GM18505 (cell line): ENCODE data around the gene ZBTB46.

Experiments
- ATAC-seq: cut with Tn5 transposase; IDR thresholded peaks from one replicate; pipeline ENCODE4 v1.9.1; 2021; ENCODE audit not compliant: unreplicated experiment
- POLR2A ChIP-seq: IDR thresholded peaks from 4 replicates; pipeline ENCODE4 v1.6.1; 2011; ENCODE audit warnings: borderline replicate concordance; ENCODE audit not compliant: insufficient read depth, insufficient read length; ENCODE audit errors: extremely low read depth

ZBTB46 gene

DNA sequence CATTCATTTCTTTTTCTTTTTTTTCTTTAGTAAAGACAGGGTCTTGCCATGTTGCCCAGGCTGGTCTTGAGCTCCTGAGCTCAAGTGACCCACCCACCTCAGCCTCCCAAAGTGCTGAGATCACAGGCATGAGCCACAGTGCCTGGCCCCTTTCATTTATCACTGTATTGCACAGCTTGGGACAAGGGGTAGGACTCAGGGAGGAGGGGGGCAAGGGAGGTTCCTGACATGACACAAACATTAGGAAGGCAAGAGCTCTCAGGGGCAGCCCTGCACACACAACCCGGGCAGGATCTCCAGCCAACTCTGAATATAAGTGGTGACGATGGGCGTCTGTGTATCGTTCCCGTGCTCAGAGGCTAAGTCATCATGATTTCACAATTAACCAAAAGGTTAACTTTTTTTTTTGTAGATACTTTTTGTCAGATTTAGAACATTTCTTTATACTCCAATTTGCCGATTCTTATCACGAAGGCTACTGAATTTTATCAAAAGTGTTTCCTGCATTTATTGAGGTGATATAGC is 71.6 kb downstream of the ZBTB46 start:
- ATAC-seq: no peak
- TF ChIP-seq POLR2A: no peak

DNA sequence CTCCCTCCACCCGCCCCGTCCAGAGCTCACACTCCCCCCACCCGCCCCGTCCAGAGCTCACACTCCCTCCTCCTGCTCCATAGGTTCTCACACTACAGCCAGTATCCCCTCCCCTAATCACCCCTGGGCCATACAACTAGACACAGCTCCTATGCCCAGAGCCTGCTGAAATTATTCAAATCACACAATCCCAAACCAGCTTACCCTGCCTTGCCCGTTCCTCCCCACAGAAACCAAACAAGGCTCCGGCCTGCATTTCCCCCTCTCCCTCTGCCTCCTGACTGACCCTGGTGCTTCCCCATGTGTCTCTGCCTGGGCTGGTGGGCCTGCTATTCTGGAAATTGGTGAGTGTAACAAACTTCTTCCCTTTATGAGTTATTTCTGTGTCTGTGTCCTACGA is 72.9 kb downstream of the ZBTB46 start:
- TF ChIP-seq POLR2A: no peak
- ATAC-seq: no peak

DNA sequence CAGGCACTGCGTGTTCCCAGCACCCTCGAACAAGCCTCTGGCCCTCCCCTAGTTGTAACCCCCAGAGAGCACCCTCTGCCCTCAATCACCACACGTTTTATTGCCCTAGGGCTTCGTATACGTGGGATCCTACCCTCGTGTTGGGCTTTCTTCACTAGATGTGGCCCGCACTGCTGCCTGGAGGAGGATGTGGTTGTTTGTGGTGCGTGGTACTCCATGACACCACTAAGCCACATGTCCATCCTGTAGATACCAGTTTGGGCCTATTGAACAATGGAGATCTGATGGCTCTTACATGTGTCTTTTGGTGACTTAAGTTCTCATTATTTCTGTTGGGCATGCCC is 74.4 kb downstream of the ZBTB46 start:
- TF ChIP-seq POLR2A: no peak
- ATAC-seq: no peak

DNA sequence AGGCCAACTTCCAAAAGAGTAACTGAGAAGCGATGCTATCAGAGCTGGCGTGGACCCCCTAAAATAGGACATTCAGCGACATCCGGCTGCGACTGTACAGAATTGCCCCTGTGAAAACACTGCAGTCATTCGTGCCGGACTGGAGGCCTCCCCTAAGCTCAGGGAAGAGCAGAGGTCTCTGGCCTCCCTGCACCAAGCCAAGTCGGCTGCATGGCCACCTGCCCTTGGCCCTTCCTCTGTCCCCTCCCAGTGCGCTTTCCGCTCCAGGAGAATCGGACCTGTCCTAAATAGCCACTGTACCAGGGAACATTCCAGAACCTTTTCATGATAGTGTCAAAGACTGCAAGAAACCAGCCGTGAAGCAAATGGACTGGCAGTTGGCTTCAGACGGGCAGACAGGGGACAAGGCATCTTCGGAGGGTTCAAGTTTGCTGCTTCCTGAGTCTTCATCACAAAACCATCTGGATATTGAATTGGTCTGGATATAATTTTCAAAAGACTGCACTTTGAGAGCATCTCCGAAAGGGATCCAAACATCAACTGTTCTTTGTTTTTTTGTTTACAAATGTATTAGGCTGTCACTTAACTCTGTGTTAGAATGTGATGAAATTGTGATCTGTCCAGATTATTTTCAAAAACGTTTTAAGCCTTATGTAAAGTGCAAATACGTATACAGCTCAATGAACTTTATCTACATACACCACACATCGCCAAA is 75.0 kb downstream of the ZBTB46 start:
- no peak for TF ChIP-seq POLR2A

DNA sequence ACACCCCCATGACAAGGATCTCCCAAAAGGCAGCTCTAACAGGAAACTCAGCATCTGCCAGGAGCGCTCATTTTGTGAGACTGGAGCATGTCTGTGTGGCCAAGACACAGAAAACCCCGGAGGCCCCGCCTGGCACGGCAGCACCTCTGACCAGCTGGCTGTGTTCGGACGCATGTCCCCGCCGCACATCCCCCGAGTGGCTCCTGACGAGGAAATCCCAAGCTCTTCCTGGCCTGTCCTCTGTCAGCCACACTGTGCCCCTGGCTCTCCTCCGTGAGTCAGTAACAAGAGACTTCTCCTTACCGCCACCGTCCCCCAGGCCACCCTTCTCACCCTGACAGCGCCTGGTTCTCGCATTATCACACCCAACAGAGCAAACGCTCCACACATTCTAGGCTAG is 77.1 kb downstream of the ZBTB46 start:
- TF ChIP-seq POLR2A: no peak
- no peak for ATAC-seq

More for the DNA sequence above, 75.0 kb downstream of the ZBTB46 start:
- ATAC-seq: no peak

DNA sequence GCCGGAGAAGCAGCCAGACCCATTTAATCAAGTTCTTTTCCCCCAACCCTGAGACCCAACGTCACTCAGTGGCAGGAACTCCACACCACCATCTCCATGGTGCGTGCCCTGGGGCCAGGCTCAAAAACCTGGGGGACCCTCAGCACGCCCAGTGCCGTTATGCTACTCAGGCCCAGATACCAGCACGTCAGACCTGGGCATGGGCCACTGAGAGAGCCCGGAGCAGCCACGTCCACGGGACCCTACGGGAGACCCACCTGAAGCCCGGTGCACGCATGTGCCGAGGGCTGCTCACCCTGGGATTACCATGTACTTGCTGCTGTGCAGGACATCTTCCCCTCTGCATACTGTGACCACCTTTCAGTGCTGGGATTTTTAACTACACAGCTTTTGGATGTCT is 77.7 kb downstream of the ZBTB46 start:
- ATAC-seq: no peak
- no peak for TF ChIP-seq POLR2A

DNA sequence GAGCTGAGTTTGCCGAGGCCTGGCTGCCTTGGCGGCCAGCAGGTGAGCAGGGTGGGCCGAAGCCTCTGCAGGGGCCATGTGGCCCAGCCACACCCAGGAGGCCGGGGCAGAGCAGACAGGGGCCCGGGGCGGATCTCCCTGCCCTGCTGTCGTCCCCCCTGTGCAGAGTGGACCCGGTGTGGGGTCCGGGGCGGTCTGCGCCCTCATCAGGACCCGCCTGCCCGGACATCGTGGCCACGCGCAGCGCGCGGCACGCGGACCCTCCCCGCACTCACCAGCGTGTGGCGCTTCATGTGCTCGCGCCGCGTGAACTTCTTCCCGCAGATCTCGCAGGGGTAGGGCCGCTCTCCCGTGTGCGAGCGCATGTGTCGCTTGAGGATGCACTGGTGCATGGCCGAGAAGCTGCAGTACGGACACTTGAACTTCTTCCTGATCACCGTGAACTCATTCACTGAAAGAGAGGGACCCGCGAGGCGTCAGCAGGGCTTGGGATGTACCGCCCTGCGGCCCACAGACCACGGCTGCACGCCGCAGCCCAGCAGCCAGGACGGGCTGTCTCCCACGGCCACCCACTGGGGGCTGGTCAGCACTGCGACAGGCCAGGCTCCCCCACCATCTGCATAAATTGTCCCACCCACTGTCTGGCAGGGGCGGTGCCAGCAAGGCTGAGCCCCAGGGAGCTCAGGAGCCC is 78.5 kb downstream of the ZBTB46 start:
- no peak for ATAC-seq
- TF ChIP-seq POLR2A: no peak

DNA sequence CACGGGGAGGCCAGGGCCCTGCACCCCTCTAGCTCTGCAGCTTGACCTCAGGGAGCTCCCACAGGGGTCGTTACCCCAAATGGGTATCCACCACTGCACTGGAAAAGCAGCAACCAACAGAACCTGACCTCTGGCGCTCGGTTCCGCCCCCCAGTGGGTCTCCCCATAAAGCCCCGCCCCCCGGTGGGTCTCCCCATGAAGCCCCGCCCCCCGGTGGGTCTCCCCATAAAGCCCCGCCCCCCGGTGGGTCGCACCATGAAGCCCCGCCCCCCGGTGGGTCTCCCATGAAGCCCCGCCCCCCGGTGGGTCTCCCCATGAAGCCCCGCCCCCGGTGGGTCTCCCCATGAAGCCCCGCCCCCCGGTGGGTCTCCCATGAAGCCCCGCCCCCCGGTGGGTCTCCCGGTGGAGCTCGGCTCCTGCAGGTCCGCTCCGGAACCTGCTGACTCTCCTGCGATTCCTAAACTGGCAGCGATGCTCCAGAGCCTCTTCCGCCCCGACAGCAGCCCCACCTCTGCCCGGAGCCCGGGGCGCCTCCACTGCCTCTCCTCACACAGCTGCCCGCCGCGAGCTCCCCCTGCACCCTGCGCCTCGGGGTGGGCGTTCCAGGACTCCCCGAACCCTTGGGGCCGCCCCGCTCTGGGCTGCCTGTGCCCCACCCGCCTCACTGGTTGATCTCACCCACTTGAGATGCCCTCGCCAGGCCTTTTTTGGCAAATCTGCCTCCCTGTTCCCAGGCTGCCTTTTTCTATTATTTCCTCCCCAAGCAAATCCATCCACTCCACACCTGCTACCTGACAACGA is 79.4 kb downstream of the ZBTB46 start:
- no peak for ATAC-seq
- no peak for TF ChIP-seq POLR2A

DNA sequence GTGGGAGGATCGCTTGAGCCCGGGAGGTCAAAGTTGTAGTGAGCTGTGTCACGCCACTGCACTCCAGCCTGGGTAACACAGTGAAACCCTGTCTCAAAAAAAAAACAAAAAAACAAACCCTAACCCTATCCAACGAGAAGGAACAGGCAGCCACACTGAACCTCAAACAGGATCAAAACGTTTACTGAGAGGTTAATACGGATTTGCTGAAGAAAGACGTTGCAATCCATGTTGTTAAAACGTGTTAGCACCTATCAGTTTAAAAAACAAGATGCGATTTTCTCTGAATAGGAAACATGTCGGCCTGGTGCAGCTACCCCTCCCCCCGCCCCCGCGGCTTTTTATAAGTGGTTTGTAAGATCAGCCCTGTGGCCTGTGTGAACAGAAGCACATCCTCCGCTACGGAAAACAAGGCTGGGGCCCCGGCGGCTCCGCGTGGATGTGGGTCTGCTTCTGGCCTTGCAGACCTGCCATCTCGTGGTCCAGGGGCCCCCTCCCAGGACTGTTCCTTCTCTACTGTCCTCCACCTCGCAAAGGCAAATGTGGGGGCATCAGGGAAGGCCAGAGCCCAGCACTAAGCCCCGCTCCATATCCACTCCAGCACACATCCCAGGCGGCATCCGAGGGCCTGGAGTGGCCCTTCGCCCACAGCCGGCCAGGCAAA is 80.1 kb downstream of the ZBTB46 start:
- no peak for ATAC-seq
- no peak for TF ChIP-seq POLR2A

DNA sequence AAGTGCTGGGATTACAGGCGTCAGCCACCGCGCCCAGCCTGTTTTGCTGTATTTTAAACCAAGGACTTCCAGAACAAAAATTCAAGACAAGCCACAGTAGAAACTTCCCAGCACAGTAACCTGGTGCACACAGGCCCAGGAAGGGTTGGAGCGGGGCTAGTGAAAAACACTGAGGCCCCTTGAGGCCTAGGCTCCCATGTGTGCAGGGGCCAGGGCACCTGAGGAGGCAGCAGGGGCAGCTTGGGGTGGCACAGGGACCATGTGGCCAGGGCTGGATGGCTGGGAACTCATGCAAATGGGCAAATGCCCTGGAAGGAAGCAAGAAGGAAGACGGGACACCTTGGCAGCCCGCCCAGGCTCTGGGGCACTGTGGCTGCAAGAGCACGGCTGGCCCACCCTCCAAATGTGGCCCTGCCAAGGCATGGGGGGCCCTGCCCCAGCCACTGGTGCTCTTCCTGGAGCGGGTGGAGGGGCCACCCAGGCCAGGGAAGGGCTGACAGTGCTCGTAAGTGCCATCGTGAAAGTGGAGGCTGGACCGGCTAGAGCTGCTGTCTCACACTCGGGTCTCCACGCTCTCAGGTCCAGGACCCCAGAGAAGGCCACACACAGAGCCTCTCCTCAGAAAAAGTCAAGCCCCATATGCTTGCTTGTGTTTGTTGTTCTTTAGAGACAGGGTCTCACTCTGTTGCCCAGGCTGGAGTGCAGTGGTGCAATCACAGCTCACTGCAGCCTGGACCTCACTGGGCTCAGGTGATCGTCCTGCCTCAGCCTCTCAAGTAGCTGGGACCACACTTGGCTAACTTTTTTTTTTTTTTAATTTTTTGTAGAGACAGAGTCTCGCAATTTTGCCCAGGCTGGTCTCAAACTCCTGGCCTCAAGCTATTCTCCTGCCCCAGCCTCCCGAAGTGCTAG is 81.2 kb downstream of the ZBTB46 start:
- no peak for ATAC-seq
- TF ChIP-seq POLR2A: no peak

DNA sequence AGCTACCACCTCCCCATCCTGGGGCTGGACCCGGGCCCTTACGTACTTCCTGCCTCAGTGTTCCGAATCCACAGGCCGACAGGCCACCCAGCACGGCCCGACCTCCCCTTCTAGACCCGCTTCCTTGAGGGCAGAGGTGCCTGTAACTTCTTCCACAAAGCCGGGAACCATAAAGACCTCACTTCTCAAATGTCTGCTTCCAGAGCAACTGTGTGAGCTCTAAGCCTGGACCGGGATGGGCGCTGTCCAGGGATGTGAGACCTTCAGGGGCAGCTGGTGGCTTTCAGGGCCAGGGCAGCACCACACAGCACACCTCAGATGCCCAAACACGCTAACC is 82.2 kb downstream of the ZBTB46 start:
- no peak for ATAC-seq
- TF ChIP-seq POLR2A: no peak
